Heart left ventricle (tissue), 13 donors: Measurements from ENCODE around the gene MBP.

Experiments used
- CTCF ChIP-seq, 12 donors: fragments of 200-600 bp; sonication (generic) in 4 of 12; IDR thresholded peaks; one replicate each; pipeline versions ENCODE4 v1.5.0 to v1.8.0; 2018 to 2022; ENCODE audit warnings: antibody characterized with exemption in 12 of 12, mild to moderate bottlenecking in 5 of 12
- POLR2A ChIP-seq, 2 donors: fragments of 450-650 bp; IDR thresholded peaks; one replicate each; pipeline ENCODE4 v1.6.1; 2017; ENCODE audit warnings: antibody characterized with exemption in 2 of 2, mild to moderate bottlenecking in 2 of 2, moderate library complexity in 2 of 2
- donor health status: ischemic (EF 13 %, LVEDD 7.1; RV severe dilation, severe dysfunction).
- donor health status: DM: no; HTN: yes; CAD: no.
- donor health status: DM: no; HTN: no; CAD: no.
- donor health status: ischemic (EF 25% LVEDD 6.9; RV normal size, moderate dysfunction).
- donor health status: ischemic (EF 25% LVEDD 5.7; RV mildly dilated, moderate dysfunction).
- donor health status: ischemic (EF 35%, LVEDD 5.7; RV mildly dilated, moderate dysfunction).
- donor health status: nonischemic (EF 11% LVEDD 7.7; RV severe dilation, severe dysfunction).
- donor health status: DM: yes; HTN: yes; CAD: no.
- donor health status: PGD.
- donor health status: ischemic (EF 29% LVEDD 5.4; RV normal size, mild dysfunction).
- donor health status: nonischemic (EF 23%, LVEDD 6.1; RV moderate dilation, normal function).

- TF ChIP-seq CTCF (IDR thresholded peaks at IDR 0.05): no peak
- TF ChIP-seq POLR2A (IDR thresholded peaks at IDR 0.05): no peak
These were observed 26.3 kb downstream of the MBP start for GRCh38 chr18:77106331-77106730.
